ENCODE data around the gene SLC25A21. TPM values are rescaled to one million over a fixed set of nuclear protein-coding genes. Genes with fewer than 3 reads are reported as not detected.
"Not testable (repeated sequence)": the region's sequence is repeated elsewhere in the genome, so short reads cannot be mapped to it uniquely, and the experiment has no call there.

SLC25A21 gene
- total RNA-seq, 1 donor from 2014 or later: 0.78 TPM

- DNase-seq: peak; percentile 27
Measured at GRCh38 chr14:36941783-36942521, 230.5 kb downstream of the SLC25A21 start.

GRCh38 chr14:36940476-36940875, 231.9 kb downstream of the SLC25A21 start:
- DNase-seq: no peak

- DNase-seq: no peak
Measured at GRCh38 chr14:36939265-36939664, 233.1 kb downstream of the SLC25A21 start.

GRCh38 chr14:36938678-36939077, 233.7 kb downstream of the SLC25A21 start:
- DNase-seq: no peak

- no peak for DNase-seq
Measured at GRCh38 chr14:36935976-36936678, 236.3 kb downstream of the SLC25A21 start.

GRCh38 chr14:36934304-36934703, 238.1 kb downstream of the SLC25A21 start:
- no peak for DNase-seq

- DNase-seq: no peak
Measured at GRCh38 chr14:36931791-36932190, 240.6 kb downstream of the SLC25A21 start.

- DNase-seq: no peak
Measured at GRCh38 chr14:36928432-36928831, 244.0 kb downstream of the SLC25A21 start.

- DNase-seq: no peak
Measured at GRCh38 chr14:36925094-36925493, 247.3 kb downstream of the SLC25A21 start.

GRCh38 chr14:36916668-36917067, 255.7 kb downstream of the SLC25A21 start:
- DNase-seq: no peak

- DNase-seq: no peak
Measured at GRCh38 chr14:36915081-36915480, 257.3 kb downstream of the SLC25A21 start.

GRCh38 chr14:36910578-36910977, 261.8 kb downstream of the SLC25A21 start:
- no peak for DNase-seq

- DNase-seq: no peak
Measured at GRCh38 chr14:36905272-36905888, 267.0 kb downstream of the SLC25A21 start.

- no peak for DNase-seq
Measured at GRCh38 chr14:36901861-36902260, 270.5 kb downstream of the SLC25A21 start.

- no peak for DNase-seq
Measured at GRCh38 chr14:36900846-36901245, 271.6 kb downstream of the SLC25A21 start.

GRCh38 chr14:36896300-36896699, 276.1 kb downstream of the SLC25A21 start:
- not testable (repeated sequence) for DNase-seq

- DNase-seq: no peak
Measured at GRCh38 chr14:36884049-36884448, 288.4 kb downstream of the SLC25A21 start.

GRCh38 chr14:36880276-36880675, 292.1 kb downstream of the SLC25A21 start:
- DNase-seq: no peak

GRCh38 chr14:36879558-36879957, 292.8 kb downstream of the SLC25A21 start:
- no peak for DNase-seq

- DNase-seq: no peak
Measured at GRCh38 chr14:36874396-36875138, 297.8 kb downstream of the SLC25A21 start.

- no peak for DNase-seq
Measured at GRCh38 chr14:36870776-36871175, 301.6 kb downstream of the SLC25A21 start.

- no peak for DNase-seq
Measured at GRCh38 chr14:36869125-36869524, 303.3 kb downstream of the SLC25A21 start.

GRCh38 chr14:36866867-36867266, 305.5 kb downstream of the SLC25A21 start:
- no peak for DNase-seq
